ENCODE results near the gene RAB5B. TPM values are rescaled to one million over a fixed set of nuclear protein-coding genes. Genes with fewer than 3 reads are reported as not detected.
A peak's percentile ranks its signal among the peaks of the same experiment; 100 is the strongest.

RAB5B gene
- total and polyA plus RNA-seq, 2 experiments from 2014 or later = 79.1 to 103 TPM

GRCh38 chr12:55972911-55973598 lies 823 bp upstream of the RAB5B start:
- Histone ChIP-seq H3K79me2 (peaks cover 55% of the 10 kb centered on the region), H3K4me1 (ENCODE audit: insufficient read depth) (peaks cover 22% of the 10 kb centered on the region), H3K4me3 (peak overlapping the region; percentile 19), H4K20me1 (ENCODE audit: insufficient read depth, poor library complexity, severe bottlenecking) (peaks cover 24% of the 10 kb centered on the region), H3K27me3 (no peaks in the 10 kb centered on the region), H3K4me2 (peak overlapping the region; percentile 79), H2AFZ (peak overlapping the region; percentile 26), H3K9me3 (ENCODE audit: low read depth) (no peaks in the 10 kb centered on the region), H3K9me2 (replicated peaks; ENCODE audit: insufficient read depth) (no peaks in the 10 kb centered on the region), H3K27ac (peak overlapping the region; percentile 89), H3K36me3 (replicated peaks; ENCODE audit: insufficient read depth, low read depth) (no peaks in the 10 kb centered on the region)
- TF ChIP-seq, protein P1, sequence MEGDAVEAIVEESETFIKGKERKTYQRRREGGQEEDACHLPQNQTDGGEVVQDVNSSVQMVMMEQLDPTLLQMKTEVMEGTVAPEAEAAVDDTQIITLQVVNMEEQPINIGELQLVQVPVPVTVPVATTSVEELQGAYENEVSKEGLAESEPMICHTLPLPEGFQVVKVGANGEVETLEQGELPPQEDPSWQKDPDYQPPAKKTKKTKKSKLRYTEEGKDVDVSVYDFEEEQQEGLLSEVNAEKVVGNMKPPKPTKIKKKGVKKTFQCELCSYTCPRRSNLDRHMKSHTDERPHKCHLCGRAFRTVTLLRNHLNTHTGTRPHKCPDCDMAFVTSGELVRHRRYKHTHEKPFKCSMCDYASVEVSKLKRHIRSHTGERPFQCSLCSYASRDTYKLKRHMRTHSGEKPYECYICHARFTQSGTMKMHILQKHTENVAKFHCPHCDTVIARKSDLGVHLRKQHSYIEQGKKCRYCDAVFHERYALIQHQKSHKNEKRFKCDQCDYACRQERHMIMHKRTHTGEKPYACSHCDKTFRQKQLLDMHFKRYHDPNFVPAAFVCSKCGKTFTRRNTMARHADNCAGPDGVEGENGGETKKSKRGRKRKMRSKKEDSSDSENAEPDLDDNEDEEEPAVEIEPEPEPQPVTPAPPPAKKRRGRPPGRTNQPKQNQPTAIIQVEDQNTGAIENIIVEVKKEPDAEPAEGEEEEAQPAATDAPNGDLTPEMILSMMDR (IDR thresholded peaks at IDR 0.05; ENCODE audit: poor library complexity) = no peak
- TF ChIP-seq EZH2 (IDR thresholded peaks at IDR 0.05; ENCODE audit: borderline replicate concordance) = no peak
- TF ChIP-seq EZH2phosphoT487 (IDR thresholded peaks at IDR 0.05; ENCODE audit: low read depth, severe bottlenecking, unreplicated experiment) = no peak
- WGBS (ENCODE audit: low lambda C conversion rate, missing lambda C conversion rate) = 7% methylated on average over 18 of the region's 18 CpGs
- DNase-seq (ENCODE audit: low spot score) = no peak

- Histone ChIP-seq H4K20me1 (ENCODE audit: insufficient read depth, poor library complexity, severe bottlenecking) (peaks cover 32% of the 10 kb centered on the region), H3K36me3 (replicated peaks; ENCODE audit: insufficient read depth, low read depth) (no peaks in the 10 kb centered on the region), H3K4me3 (peak overlapping the region; percentile 54), H3K27ac (peak overlapping the region; percentile 96), H3K4me1 (ENCODE audit: insufficient read depth) (peaks cover 18% of the 10 kb centered on the region), H3K9me3 (ENCODE audit: low read depth) (no peaks in the 10 kb centered on the region), H3K79me2 (peaks cover 55% of the 10 kb centered on the region), H3K4me2 (peak overlapping the region; percentile 87), H2AFZ (peak overlapping the region; percentile 50), H3K27me3 (no peaks in the 10 kb centered on the region), H3K9me2 (replicated peaks; ENCODE audit: insufficient read depth) (no peaks in the 10 kb centered on the region)
- TF ChIP-seq, protein P1 (IDR thresholded peaks at IDR 0.05; ENCODE audit: poor library complexity) = no peak
- no peak for TF ChIP-seq EZH2 (IDR thresholded peaks at IDR 0.05; ENCODE audit: borderline replicate concordance)
- TF ChIP-seq EZH2phosphoT487 (IDR thresholded peaks at IDR 0.05; ENCODE audit: low read depth, severe bottlenecking, unreplicated experiment) = no peak
- peak; percentile 79 for DNase-seq (ENCODE audit: low spot score)
- WGBS (ENCODE audit: low lambda C conversion rate, missing lambda C conversion rate) = 1% methylated on average over 10 of the region's 15 CpGs
Measured at GRCh38 chr12:55974308-55974730, 441 bp downstream of the RAB5B start.

DNA sequence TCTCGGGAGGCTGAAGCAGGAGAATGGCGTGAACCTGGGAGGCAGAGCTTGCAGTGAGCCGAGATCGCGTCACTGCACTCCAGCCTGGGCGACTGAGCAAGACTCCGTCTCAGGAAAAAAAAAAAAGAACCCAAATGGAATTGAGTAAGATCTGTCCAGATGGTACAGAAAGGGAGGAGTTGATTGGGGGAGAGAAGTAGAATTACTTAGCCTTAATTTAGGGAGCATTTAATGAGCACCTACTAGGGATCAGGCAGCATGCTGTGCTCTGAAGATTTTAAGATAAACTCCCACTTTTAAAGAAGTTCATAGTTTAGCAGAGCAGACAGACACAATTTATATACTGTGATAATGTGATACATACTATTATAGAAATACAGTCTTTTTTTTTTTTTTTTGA lies 4.5 kb downstream of the RAB5B start:
- 99% methylated on average over 7 of the region's 7 CpGs for WGBS (ENCODE audit: low lambda C conversion rate, missing lambda C conversion rate)
- peaks cover 46% of the 10 kb centered on the region for H4K20me1 ChIP-seq (ENCODE audit: insufficient read depth, poor library complexity, severe bottlenecking)

More for the DNA sequence above, 4.5 kb downstream of the RAB5B start:
- H3K79me2 ChIP-seq = peaks cover 88% of the 10 kb centered on the region
- no peaks in the 10 kb centered on the region for H3K27me3 ChIP-seq
- H3K27ac ChIP-seq = no peak overlapping the region
- no peaks in the 10 kb centered on the region for H3K9me2 ChIP-seq (replicated peaks; ENCODE audit: insufficient read depth)
- H3K36me3 ChIP-seq (replicated peaks; ENCODE audit: insufficient read depth, low read depth) = no peaks in the 10 kb centered on the region
- no peak overlapping the region for H3K4me3 ChIP-seq
- DNase-seq (ENCODE audit: low spot score) = no peak
- H3K4me1 ChIP-seq (ENCODE audit: insufficient read depth) = peaks cover 13% of the 10 kb centered on the region
- H2AFZ ChIP-seq = no peak overlapping the region
- TF ChIP-seq EZH2phosphoT487 (IDR thresholded peaks at IDR 0.05; ENCODE audit: low read depth, severe bottlenecking, unreplicated experiment) = no peak
- TF ChIP-seq EZH2 (IDR thresholded peaks at IDR 0.05; ENCODE audit: borderline replicate concordance) = no peak
- TF ChIP-seq, protein P1 (IDR thresholded peaks at IDR 0.05; ENCODE audit: poor library complexity) = no peak
- no peak overlapping the region for H3K4me2 ChIP-seq
- H3K9me3 ChIP-seq (ENCODE audit: low read depth) = no peaks in the 10 kb centered on the region
